Measurements from ENCODE around the gene DOCK4.
"Not testable (repeated sequence)": the region's sequence is repeated elsewhere in the genome, so short reads cannot be mapped to it uniquely, and the experiment has no call there.

The DOCK4 gene

GRCh38 chr7:111908673-111909072 is 297.5 kb downstream of the DOCK4 start:
- H3K27ac ChIP-seq (ENCODE audit: low read depth, low read length); H3K9ac ChIP-seq (ENCODE audit: low read length); DNase-seq; H3K79me1 ChIP-seq (ENCODE audit: low read length); H2AK5ac ChIP-seq (ENCODE audit: low read length); H3K27me3 ChIP-seq (ENCODE audit: insufficient read depth, low read length, poor library complexity); H3K4me1 ChIP-seq (ENCODE audit: control insufficient read depth, low read depth, low read length); H3K79me2 ChIP-seq (ENCODE audit: control insufficient read depth, insufficient read depth, low read length); H3K36me3 ChIP-seq (ENCODE audit: control insufficient read depth, insufficient read depth, low read length); H3K23ac ChIP-seq (ENCODE audit: low read length); H4K8ac ChIP-seq (ENCODE audit: low read depth, low read length); H2BK120ac ChIP-seq (ENCODE audit: low read depth, low read length); H2BK15ac ChIP-seq (replicated peaks; ENCODE audit: low read depth); H3K56ac ChIP-seq (ENCODE audit: low read length); H3K4ac ChIP-seq (ENCODE audit: low read depth, low read length); H4K5ac ChIP-seq (ENCODE audit: low read length); H2BK5ac ChIP-seq (ENCODE audit: low read length); H3K4me3 ChIP-seq (ENCODE audit: low read length); H3K18ac ChIP-seq (ENCODE audit: low read length); H3K4me2 ChIP-seq (ENCODE audit: low read length): not testable (repeated sequence)
- WGBS (ENCODE audit: extremely low coverage, insufficient coverage, low lambda C conversion rate): no CpG with 5 or more reads among the region's 3 CpGs

- Histone ChIP-seq H4K5ac (ENCODE audit: low read length) (no peak overlapping the region), H3K4me2 (ENCODE audit: low read length) (no peak overlapping the region), H3K27me3 (ENCODE audit: insufficient read depth, low read length, poor library complexity) (no peaks in the 10 kb centered on the region), H3K4me1 (ENCODE audit: control insufficient read depth, low read depth, low read length) (no peaks in the 10 kb centered on the region), H3K79me1 (ENCODE audit: low read length) (no peaks in the 10 kb centered on the region), H2AK5ac (ENCODE audit: low read length) (no peak overlapping the region), H3K79me2 (ENCODE audit: control insufficient read depth, insufficient read depth, low read length) (no peaks in the 10 kb centered on the region), H4K8ac (ENCODE audit: low read depth, low read length) (no peak overlapping the region), H2BK15ac (replicated peaks; ENCODE audit: low read depth) (no peak overlapping the region), H2BK120ac (ENCODE audit: low read depth, low read length) (no peak overlapping the region), H3K4ac (ENCODE audit: low read depth, low read length) (no peak overlapping the region), H3K9ac (ENCODE audit: low read length) (no peak overlapping the region), H3K56ac (ENCODE audit: low read length) (no peak overlapping the region), H3K23ac (ENCODE audit: low read length) (no peak overlapping the region), H2BK5ac (ENCODE audit: low read length) (no peak overlapping the region), H3K27ac (ENCODE audit: low read depth, low read length) (no peak overlapping the region), H3K18ac (ENCODE audit: low read length) (no peak overlapping the region), H3K36me3 (ENCODE audit: control insufficient read depth, insufficient read depth, low read length) (peaks cover 4% of the 10 kb centered on the region), H3K4me3 (ENCODE audit: low read length) (no peak overlapping the region)
- WGBS (ENCODE audit: extremely low coverage, insufficient coverage, low lambda C conversion rate): no CpG with 5 or more reads among the region's 2 CpGs
- DNase-seq: no peak
These were observed 302.4 kb downstream of the DOCK4 start for GRCh38 chr7:111903797-111904196.

- H3K4me3 ChIP-seq (ENCODE audit: low read length): no peak overlapping the region
- peaks cover 4% of the 10 kb centered on the region for H3K36me3 ChIP-seq (ENCODE audit: control insufficient read depth, insufficient read depth, low read length)
- no peaks in the 10 kb centered on the region for H3K27me3 ChIP-seq (ENCODE audit: insufficient read depth, low read length, poor library complexity)
- no peak overlapping the region for H3K4ac ChIP-seq (ENCODE audit: low read depth, low read length)
- H3K27ac ChIP-seq (ENCODE audit: low read depth, low read length): no peak overlapping the region
- no peaks in the 10 kb centered on the region for H3K79me1 ChIP-seq (ENCODE audit: low read length)
- no peak overlapping the region for H2BK15ac ChIP-seq (replicated peaks; ENCODE audit: low read depth)
- no peak overlapping the region for H3K18ac ChIP-seq (ENCODE audit: low read length)
- H3K4me2 ChIP-seq (ENCODE audit: low read length): no peak overlapping the region
- H3K4me1 ChIP-seq (ENCODE audit: control insufficient read depth, low read depth, low read length): no peaks in the 10 kb centered on the region
- no CpG with 5 or more reads among the region's 1 CpG for WGBS (ENCODE audit: extremely low coverage, insufficient coverage, low lambda C conversion rate)
- no peak for DNase-seq
- H4K5ac ChIP-seq (ENCODE audit: low read length): no peak overlapping the region
- H2BK120ac ChIP-seq (ENCODE audit: low read depth, low read length): no peak overlapping the region
- no peaks in the 10 kb centered on the region for H3K79me2 ChIP-seq (ENCODE audit: control insufficient read depth, insufficient read depth, low read length)
- H2BK5ac ChIP-seq (ENCODE audit: low read length): no peak overlapping the region
- no peak overlapping the region for H3K56ac ChIP-seq (ENCODE audit: low read length)
- H4K8ac ChIP-seq (ENCODE audit: low read depth, low read length): no peak overlapping the region
- H3K9ac ChIP-seq (ENCODE audit: low read length): no peak overlapping the region
- H3K23ac ChIP-seq (ENCODE audit: low read length): no peak overlapping the region
- no peak overlapping the region for H2AK5ac ChIP-seq (ENCODE audit: low read length)
These were observed 303.2 kb downstream of the DOCK4 start for GRCh38 chr7:111903016-111903415.

GRCh38 chr7:111900283-111900682 is 305.9 kb downstream of the DOCK4 start:
- no peak overlapping the region for H3K23ac ChIP-seq (ENCODE audit: low read length)
- H3K27me3 ChIP-seq (ENCODE audit: insufficient read depth, low read length, poor library complexity): no peaks in the 10 kb centered on the region
- no CpG with 5 or more reads among the region's 7 CpGs for WGBS (ENCODE audit: extremely low coverage, insufficient coverage, low lambda C conversion rate)
- no peak overlapping the region for H3K4me3 ChIP-seq (ENCODE audit: low read length)
- H3K79me2 ChIP-seq (ENCODE audit: control insufficient read depth, insufficient read depth, low read length): no peaks in the 10 kb centered on the region
- H3K4me1 ChIP-seq (ENCODE audit: control insufficient read depth, low read depth, low read length): no peaks in the 10 kb centered on the region
- no peak overlapping the region for H3K4me2 ChIP-seq (ENCODE audit: low read length)
- no peak overlapping the region for H3K9ac ChIP-seq (ENCODE audit: low read length)
- no peak overlapping the region for H2BK120ac ChIP-seq (ENCODE audit: low read depth, low read length)
- H2BK5ac ChIP-seq (ENCODE audit: low read length): no peak overlapping the region
- no peak overlapping the region for H3K27ac ChIP-seq (ENCODE audit: low read depth, low read length)
- no peaks in the 10 kb centered on the region for H3K79me1 ChIP-seq (ENCODE audit: low read length)
- H3K4ac ChIP-seq (ENCODE audit: low read depth, low read length): no peak overlapping the region
- DNase-seq: no peak
- H3K18ac ChIP-seq (ENCODE audit: low read length): no peak overlapping the region
- no peak overlapping the region for H4K5ac ChIP-seq (ENCODE audit: low read length)
- H4K8ac ChIP-seq (ENCODE audit: low read depth, low read length): no peak overlapping the region
- H2AK5ac ChIP-seq (ENCODE audit: low read length): no peak overlapping the region
- no peak overlapping the region for H2BK15ac ChIP-seq (replicated peaks; ENCODE audit: low read depth)
- peaks cover 3% of the 10 kb centered on the region for H3K36me3 ChIP-seq (ENCODE audit: control insufficient read depth, insufficient read depth, low read length)
- H3K56ac ChIP-seq (ENCODE audit: low read length): no peak overlapping the region

- H3K18ac ChIP-seq (ENCODE audit: low read length): no peak overlapping the region
- H4K8ac ChIP-seq (ENCODE audit: low read depth, low read length): no peak overlapping the region
- H3K4me2 ChIP-seq (ENCODE audit: low read length): no peak overlapping the region
- no peaks in the 10 kb centered on the region for H3K79me2 ChIP-seq (ENCODE audit: control insufficient read depth, insufficient read depth, low read length)
- H3K4me3 ChIP-seq (ENCODE audit: low read length): no peak overlapping the region
- H2AK5ac ChIP-seq (ENCODE audit: low read length): no peak overlapping the region
- no peaks in the 10 kb centered on the region for H3K79me1 ChIP-seq (ENCODE audit: low read length)
- H3K23ac ChIP-seq (ENCODE audit: low read length): no peak overlapping the region
- H3K9ac ChIP-seq (ENCODE audit: low read length): no peak overlapping the region
- H4K5ac ChIP-seq (ENCODE audit: low read length): no peak overlapping the region
- H3K56ac ChIP-seq (ENCODE audit: low read length): no peak overlapping the region
- H3K27me3 ChIP-seq (ENCODE audit: insufficient read depth, low read length, poor library complexity): no peaks in the 10 kb centered on the region
- no peak for DNase-seq
- no peak overlapping the region for H2BK5ac ChIP-seq (ENCODE audit: low read length)
- no CpG with 5 or more reads among the region's 2 CpGs for WGBS (ENCODE audit: extremely low coverage, insufficient coverage, low lambda C conversion rate)
- H3K4me1 ChIP-seq (ENCODE audit: control insufficient read depth, low read depth, low read length): no peaks in the 10 kb centered on the region
- H2BK15ac ChIP-seq (replicated peaks; ENCODE audit: low read depth): no peak overlapping the region
- H2BK120ac ChIP-seq (ENCODE audit: low read depth, low read length): no peak overlapping the region
- H3K27ac ChIP-seq (ENCODE audit: low read depth, low read length): no peak overlapping the region
- no peaks in the 10 kb centered on the region for H3K36me3 ChIP-seq (ENCODE audit: control insufficient read depth, insufficient read depth, low read length)
- no peak overlapping the region for H3K4ac ChIP-seq (ENCODE audit: low read depth, low read length)
These were observed 311.1 kb downstream of the DOCK4 start for GRCh38 chr7:111895049-111895448.

GRCh38 chr7:111894518-111894917 is 311.7 kb downstream of the DOCK4 start:
- no peak overlapping the region for H4K5ac ChIP-seq (ENCODE audit: low read length)
- no peaks in the 10 kb centered on the region for H3K27me3 ChIP-seq (ENCODE audit: insufficient read depth, low read length, poor library complexity)
- no peaks in the 10 kb centered on the region for H3K36me3 ChIP-seq (ENCODE audit: control insufficient read depth, insufficient read depth, low read length)
- no peak for DNase-seq
- H3K56ac ChIP-seq (ENCODE audit: low read length): no peak overlapping the region
- no peak overlapping the region for H2BK15ac ChIP-seq (replicated peaks; ENCODE audit: low read depth)
- H3K4me1 ChIP-seq (ENCODE audit: control insufficient read depth, low read depth, low read length): no peaks in the 10 kb centered on the region
- H3K23ac ChIP-seq (ENCODE audit: low read length): no peak overlapping the region
- no peaks in the 10 kb centered on the region for H3K79me1 ChIP-seq (ENCODE audit: low read length)
- no peak overlapping the region for H3K4me2 ChIP-seq (ENCODE audit: low read length)
- no peak overlapping the region for H3K27ac ChIP-seq (ENCODE audit: low read depth, low read length)
- H3K9ac ChIP-seq (ENCODE audit: low read length): no peak overlapping the region
- H3K4ac ChIP-seq (ENCODE audit: low read depth, low read length): no peak overlapping the region
- no CpG with 5 or more reads among the region's 1 CpG for WGBS (ENCODE audit: extremely low coverage, insufficient coverage, low lambda C conversion rate)
- H2BK5ac ChIP-seq (ENCODE audit: low read length): no peak overlapping the region
- H3K18ac ChIP-seq (ENCODE audit: low read length): no peak overlapping the region
- no peaks in the 10 kb centered on the region for H3K79me2 ChIP-seq (ENCODE audit: control insufficient read depth, insufficient read depth, low read length)
- no peak overlapping the region for H2AK5ac ChIP-seq (ENCODE audit: low read length)
- H3K4me3 ChIP-seq (ENCODE audit: low read length): no peak overlapping the region
- H2BK120ac ChIP-seq (ENCODE audit: low read depth, low read length): no peak overlapping the region
- no peak overlapping the region for H4K8ac ChIP-seq (ENCODE audit: low read depth, low read length)
